Embryonic facial prominence (tissue), 1 donor: Measurements from ENCODE around the gene SMARCC1.

Source experiments
- DNase-seq: peaks from one replicate; pipeline ENCODE4 v3.0.0-alpha.2; 2016; ENCODE audit errors: extremely low spot score

Gene SMARCC1

GRCh38 chr3:47704237-47704612, 77.5 kb downstream of the SMARCC1 start:
- no peak for DNase-seq

GRCh38 chr3:47701388-47701787, 80.3 kb downstream of the SMARCC1 start:
- DNase-seq: no peak

GRCh38 chr3:47692158-47692557, 89.5 kb downstream of the SMARCC1 start:
- DNase-seq: no peak

- no peak for DNase-seq
These were observed 93.2 kb downstream of the SMARCC1 start for GRCh38 chr3:47688488-47688887.

GRCh38 chr3:47685037-47685436, 96.7 kb downstream of the SMARCC1 start:
- DNase-seq: no peak

GRCh38 chr3:47681016-47681415, 100.7 kb downstream of the SMARCC1 start:
- no peak for DNase-seq

DNA sequence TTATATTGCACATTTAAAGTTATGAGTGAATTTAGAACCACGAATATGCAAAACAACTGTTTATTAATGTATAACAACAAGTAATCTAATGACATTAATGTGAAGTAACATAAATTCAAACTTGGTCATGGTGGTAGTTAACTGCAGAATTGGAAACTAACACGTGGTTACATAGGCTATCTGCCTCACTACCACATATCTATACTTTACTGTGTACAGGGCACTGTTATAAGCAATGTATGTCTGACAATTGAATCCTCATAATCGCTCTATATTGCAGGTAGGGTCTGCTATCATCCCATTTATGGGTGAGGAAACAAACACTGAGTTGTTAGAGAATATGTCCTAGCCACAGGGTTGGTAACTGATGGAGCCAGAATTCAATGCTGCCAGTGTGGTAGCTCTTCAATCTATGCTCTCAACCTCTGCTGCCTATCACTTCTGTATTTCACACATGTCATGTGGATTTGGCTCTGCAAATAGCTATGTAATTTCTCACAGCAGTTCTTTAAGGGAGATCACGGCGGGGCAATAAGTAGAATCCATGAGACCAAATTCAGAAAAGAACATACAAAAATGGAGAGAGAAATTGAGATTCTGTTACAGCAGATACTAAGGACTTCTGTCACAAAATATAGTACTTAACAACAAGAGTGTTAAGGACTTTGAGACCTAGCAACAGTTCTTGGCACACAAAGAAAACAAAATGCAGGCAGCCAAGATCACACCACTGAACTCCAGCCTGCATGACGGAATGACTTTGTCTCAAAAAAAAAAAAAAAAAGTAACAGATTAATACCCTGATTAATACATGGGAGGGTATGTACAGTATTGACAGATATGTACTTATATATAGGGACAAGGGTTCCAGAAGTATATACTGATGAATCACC, 103.0 kb downstream of the SMARCC1 start:
- no peak for DNase-seq

GRCh38 chr3:47669026-47669749, 112.5 kb downstream of the SMARCC1 start:
- no peak for DNase-seq

DNA sequence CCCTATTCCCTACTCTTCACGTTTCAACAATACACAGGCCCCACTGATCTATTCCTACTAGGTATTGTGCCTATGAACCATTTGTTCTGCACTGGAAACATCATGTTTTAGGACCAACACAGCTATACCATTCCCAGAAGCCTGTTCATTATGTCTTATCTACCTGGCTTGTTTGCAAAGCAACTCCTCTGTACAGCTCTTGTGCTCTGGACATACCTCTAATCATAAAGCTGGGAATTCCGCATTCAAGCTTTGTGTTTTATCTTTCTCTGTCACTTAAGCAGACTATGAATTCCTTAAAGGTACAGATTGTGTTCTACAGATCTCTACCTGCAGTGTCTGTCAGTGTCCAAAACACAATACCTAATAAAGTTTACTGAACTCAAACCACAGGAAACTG, 115.6 kb downstream of the SMARCC1 start:
- DNase-seq: no peak

DNA sequence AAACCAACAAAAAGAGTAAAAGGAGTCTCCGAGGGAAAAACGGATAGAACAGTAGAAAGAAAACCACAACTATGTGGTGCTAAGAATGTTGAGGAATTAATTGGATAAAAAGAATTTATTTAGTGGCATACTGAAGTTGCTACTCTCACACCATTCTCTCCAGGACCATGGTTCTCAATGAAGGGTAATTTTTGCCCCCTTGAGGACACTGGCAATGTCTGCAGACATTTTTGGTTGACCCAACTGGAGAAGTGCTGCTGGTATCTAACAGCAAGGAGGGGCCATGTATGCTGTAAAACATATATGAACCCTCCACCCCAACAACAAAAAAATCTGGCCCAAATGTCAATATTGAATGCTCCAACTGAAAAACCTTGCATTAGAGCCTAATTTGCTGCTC, 117.2 kb downstream of the SMARCC1 start:
- DNase-seq: no peak

DNA sequence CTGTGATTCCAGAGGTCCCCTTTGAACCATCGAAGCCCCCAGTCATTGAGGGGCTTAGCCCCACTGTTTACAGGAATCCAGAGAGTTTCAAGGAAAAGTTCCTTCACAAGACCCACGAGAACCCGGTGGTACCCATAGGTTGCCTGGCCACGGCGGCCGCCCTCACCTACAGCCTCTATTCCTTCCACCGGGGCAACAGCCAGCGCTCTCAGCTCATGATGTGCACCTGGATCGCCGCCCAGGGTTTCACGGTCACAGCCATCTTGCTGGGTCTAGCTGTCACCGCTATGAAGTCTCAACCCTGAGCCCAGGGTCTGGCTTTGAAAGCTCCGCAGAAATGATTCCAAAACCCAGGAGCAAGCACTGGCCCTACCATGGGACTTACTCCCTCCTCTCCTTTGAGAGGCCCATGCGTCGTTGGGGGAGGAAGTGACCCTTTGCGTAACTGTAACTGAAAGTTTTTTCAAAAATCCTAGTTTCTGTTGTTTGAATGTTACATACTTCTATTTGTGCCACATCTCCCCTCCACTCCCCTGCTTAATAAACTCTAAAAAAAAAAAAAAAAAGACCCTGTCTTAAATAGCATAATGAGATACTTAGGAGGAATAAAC, 118.0 kb downstream of the SMARCC1 start:
- no peak for DNase-seq

- DNase-seq: no peak
These were observed 120.5 kb downstream of the SMARCC1 start for GRCh38 chr3:47661121-47661752.

DNA sequence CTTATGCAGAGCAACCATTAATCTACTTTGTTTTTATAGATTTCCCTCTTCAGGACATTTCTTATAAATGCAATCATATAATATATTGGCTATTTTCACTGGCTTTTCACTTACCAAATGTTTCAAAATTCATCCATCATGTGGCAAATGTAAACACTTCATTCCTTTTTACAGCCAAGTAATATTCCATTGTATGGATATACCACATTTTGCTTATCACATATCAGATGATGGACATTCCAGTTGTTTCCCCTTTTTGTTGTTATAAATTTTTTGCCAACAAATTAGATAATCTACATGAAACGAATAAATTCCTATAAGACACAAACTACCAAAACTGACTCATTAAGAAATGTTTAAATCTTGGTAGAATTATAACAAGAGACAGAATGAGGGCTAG, 123.2 kb downstream of the SMARCC1 start:
- DNase-seq: no peak

DNA sequence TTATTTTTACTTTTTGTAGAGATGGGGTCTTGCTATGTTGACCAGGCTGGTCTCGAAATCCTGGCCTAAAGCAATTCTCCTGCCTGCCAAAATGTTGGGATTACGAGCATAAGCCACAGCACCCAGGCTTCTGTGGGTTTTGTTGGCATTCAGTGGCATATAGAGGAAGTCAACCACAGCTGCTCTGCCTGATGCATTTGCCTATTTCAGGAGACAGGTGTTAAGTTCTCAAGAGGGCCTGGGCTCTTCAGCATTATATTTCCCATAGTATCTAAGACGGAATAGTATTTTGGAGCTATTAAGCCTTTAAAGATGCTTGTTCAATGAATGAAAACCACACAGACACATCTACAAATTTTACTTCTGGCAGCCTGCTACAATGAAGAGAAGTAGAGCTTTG, 129.6 kb downstream of the SMARCC1 start:
- DNase-seq: no peak

DNA sequence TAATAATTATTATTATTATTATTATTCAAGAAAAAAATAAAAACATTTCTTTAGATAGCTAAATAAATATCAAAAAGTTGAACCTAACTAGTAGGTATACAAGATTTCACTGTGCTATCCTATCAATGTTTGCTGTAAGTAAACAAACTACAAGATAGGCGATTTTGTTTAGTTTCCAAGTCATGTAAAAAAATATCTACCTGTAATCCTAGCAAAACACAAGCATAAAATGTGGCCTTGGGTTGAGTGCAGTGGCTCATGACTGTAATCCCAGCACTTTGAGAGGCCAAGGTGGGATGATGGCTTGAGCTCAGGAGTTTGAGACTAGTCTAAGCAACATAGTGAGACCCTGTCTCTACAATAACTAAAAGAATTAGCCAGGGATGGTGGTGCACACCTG, 131.4 kb downstream of the SMARCC1 start:
- DNase-seq: no peak

GRCh38 chr3:47647550-47647949, 134.1 kb downstream of the SMARCC1 start:
- DNase-seq: no peak

DNA sequence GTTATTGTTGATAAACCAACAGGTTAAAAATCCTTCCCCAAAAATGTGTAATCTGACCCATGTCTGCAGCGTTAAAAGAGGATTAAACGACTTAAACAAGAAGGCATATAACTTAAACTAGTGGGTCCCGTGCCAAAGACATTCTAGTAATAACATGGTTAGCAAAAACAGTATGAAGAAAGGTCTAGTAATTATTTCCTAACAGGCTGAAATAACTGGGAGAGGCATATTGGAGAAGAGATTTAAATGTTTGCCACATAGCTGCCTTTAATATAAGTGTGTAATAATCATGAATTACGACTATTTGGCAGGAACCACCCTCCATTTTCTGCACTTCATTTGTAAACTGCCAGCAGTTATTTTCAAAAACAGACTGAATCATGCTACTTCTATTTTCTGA, 135.3 kb downstream of the SMARCC1 start:
- no peak for DNase-seq

DNA sequence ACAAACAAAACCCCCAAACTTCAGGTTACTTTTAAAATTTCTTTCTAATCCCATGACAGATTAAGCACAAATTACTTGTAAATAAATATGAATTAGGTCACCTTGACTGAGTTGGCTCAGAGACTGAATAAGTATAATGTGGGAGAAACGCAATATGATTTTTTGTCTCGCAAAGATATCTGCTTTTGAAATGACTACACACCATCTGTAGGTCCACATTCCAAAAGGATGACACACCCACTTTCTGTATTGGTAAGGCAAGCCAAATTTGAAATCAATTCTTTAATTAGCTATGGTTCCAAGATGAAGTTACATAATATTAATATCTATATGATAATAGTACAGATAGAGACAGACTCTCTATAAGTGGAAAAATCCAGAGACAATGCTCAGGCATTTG, 136.1 kb downstream of the SMARCC1 start:
- DNase-seq: no peak

- no peak for DNase-seq
These were observed 138.6 kb downstream of the SMARCC1 start for GRCh38 chr3:47643092-47643491.

- no peak for DNase-seq
These were observed 140.0 kb downstream of the SMARCC1 start for GRCh38 chr3:47641739-47642138.

- no peak for DNase-seq
These were observed 144.8 kb downstream of the SMARCC1 start for GRCh38 chr3:47636921-47637320.

DNA sequence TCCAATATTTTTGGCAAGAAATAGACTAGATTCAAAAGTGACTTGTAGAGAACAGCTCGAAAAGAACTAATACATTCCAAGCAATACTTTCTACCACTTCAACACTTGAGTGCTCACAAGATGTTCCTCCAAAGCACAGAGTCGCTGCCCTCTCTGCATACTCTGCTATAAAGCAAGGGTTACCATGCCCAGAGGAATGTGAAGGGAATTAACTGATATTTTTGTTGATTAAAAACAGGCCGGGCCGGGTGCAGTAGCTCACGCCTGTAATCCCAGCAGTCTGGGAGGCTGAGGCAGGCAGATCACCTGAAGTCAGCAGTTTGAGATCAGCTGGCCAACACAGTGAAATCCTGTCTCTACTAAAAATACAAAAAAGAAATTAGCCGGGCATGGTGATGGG, 145.5 kb downstream of the SMARCC1 start:
- DNase-seq: no peak
